GM10847 (cell line): ENCODE measurements around the gene PBLD.

Experiments
- POLR2A ChIP-seq: IDR thresholded peaks from 2 replicates; pipeline ENCODE4 v1.6.1; 2011; ENCODE audit not compliant: insufficient read length; ENCODE audit errors: extremely low read depth

The PBLD gene

DNA sequence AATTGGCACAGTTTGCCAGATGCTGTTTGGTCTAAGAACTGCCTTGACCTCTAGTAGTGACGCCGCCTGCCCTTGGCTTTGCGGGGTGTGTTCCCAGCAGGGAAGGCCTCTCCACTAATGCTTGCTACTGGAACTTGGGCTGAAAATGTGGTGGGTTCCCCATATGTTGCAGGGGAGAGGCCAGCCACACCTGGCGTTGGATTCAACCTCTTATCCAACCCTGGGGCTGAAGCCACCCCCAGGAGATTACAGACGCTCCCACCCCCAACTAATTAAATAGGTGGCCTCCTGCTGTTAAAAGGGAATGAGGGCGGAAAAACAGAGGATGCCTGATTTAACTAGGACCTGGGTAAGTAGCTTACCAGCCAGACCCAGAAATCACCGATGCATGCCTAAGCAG lies 81.6 kb downstream of the PBLD start:
- no peak for TF ChIP-seq POLR2A

DNA sequence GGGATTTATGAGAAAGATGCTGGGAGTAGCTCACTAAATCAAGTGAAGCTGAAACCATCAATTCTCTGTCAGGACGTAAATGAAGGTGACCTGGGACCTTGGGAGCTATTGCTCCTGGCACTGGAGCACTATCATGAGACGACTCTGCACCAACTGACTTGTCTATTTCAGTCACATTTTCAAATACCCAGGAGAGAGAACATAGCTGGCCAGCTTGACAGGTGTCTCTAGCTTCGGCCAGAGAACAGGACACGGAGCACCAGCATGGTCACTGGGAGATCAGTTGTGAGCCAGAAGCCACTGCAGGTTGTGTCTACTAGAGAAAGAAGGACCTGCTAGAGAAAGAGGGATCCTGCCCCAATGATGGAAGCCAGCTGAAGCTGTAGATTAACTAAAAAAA lies 83.4 kb downstream of the PBLD start:
- no peak for TF ChIP-seq POLR2A

DNA sequence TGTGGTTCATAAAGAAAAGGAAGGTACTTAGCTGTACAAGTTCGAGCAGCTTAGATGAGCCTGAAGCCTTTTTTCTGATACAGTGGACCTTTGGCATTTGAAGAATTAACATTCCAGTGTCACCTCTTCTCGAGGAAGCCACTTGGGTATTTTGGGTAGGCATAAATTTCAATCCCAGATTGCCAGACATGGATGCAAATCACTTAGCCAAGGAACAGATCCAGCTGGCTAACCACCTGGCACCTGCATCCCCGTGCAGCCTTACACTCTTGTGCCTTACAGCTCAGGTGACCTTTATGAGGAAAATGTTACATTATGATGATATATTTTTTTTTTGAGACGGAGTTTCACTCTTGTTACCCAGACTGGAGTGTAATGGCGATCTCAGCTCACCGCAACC lies 84.8 kb downstream of the PBLD start:
- no peak for TF ChIP-seq POLR2A

DNA sequence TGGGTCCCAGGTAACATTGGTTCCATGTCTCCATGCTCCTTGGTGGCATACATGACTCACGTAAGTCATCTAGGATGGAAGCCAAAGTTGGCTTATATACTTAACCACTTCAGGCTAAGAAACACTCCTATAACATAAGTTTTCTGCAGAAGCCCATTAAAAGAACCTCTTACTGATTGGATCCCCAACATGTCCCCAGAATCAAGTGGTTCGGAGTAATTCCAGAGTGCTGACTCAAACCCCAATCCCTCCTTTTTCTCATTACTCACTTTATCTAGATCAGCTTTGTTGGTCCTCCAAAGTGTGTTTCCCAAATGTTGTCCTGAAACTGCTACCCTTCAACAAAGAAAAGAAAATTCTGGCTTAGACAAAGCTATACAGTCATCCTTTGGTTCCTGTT lies 90.7 kb downstream of the PBLD start:
- TF ChIP-seq POLR2A: no peak

DNA sequence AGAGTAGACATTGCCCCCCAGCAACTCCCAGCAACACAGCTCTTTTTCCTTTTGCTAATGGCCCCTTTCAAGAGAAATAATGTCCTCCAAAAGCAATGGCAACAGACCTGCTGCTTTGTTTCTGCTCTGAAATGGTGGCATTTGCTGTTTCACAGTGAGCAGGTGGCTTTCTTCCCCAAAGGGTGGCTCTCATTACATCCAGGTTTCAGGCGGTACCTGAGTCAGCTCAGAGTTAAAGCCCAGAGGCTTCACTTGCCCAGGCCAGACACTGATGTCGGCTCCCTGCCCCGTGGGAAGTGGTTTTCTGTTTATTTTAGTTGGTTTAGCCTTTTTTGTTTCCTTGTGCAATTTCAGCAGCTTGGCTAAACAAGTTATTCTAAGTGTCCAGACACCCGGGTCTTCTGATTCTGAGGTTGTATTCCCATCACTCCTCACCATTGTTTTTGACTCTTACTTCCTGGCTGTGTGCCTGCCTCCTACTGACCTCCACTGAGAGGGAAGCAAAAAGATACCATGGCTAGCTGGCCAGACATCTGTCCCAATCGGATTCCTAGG lies 93.1 kb downstream of the PBLD start:
- TF ChIP-seq POLR2A: no peak

DNA sequence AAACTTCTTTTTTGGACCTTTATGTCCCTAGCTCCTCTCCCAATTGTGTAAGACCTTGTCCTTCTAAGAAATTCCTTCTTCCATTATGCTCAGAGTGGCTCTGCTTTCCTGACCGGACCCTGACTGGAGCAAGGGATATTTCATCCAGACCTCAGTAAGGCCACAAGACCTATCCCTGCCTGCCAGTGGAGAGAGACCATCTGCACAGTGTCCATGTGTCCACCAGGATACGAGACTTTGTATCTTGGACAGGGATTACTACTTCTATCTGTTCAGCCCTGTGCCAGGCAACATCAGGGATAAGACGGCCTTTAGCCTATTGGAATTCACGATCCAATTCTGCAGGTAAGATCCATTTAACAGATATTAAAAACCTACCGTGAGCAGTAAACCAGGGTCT lies 93.7 kb downstream of the PBLD start:
- TF ChIP-seq POLR2A: no peak

DNA sequence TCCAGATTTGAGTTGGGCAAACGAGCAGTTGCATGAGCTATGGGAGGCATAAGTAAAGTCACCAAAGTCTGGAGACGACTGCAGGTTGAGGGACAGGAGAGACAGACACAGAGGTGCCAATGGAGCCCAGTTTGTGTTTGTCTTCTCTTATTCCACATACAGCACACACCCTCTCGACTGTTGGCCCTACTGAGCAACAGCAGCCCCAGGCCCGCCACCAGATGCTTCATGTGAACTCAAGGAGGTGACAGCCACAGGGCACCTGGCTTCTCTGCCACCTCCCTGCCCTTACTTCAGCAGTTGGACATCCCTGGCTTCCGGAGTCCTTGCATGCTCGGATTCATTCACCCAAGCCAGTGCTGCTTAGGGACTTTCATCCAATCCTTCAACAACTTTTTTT lies 94.4 kb downstream of the PBLD start:
- no peak for TF ChIP-seq POLR2A

DNA sequence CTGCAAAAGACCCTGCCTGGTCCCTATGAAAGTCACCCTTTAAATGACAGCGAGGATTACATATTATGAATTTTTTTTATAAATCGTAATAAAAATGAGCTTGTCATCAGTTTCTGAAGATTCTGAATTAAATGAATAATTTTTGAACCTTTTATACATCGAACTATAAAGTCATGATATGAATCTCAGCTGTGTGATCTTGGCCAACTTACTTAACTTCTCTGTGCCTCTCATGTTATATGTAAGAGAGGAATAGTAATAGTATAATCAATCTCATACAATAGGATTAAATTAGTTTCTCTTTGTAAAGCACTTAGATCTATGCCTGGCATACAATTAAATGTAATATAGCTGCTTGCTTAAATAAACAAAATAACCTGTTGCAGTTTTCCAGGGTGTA lies 95.6 kb downstream of the PBLD start:
- TF ChIP-seq POLR2A: no peak

DNA sequence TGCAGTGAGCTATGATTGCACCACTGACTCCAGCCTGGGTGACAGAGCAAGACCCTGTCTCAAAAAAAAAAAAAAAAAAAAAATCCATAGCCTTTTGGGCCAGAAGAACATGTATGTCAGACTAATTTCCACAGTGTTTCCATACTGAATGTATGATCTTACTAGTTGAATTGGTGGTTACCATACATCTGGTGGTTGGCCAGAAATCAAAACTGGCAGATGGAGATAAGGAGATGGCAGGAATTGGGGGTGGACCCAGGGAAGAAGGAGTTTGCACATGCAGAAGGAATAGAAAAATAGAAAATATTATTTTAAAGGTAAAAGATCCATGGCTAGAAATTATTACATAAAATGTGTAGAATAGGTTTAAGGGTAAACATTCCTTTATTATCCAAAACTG lies 97.1 kb downstream of the PBLD start:
- no peak for TF ChIP-seq POLR2A

DNA sequence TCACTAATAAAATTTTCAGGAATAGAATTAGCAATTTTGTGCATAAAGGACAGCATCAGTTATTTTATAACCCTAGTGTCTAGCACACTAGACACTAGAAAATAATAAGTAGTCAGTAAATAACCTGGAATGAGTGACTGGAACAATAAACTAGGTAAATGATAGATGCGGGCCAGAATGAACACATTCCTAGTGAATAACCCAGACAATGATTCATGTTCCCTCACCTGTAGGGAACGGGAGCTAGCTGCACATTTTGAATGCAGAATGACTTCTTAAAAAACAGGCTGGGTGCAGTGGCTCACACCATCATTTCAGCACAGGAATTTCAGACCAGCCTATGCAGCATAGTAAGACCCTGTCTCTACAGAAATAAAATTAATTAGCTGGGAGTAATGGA lies 97.6 kb downstream of the PBLD start:
- TF ChIP-seq POLR2A: no peak

DNA sequence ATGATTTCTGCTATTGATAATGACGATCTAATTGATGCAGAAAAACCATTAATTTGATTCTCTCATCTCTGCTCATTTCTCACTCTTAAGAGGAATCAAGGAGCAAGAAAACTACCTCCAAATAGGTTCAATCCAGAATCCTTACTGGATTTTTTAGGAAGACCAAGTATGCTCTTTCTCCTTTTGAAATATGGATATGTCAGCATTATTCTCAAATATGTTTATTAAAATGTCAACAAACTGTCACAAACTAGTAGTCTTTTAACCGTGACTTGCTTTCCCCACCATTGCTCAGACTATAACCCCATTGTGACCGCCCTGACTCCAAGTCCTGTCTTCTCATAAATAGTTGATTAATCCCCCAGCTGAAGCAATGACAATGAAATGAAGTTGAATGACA lies 99.7 kb downstream of the PBLD start:
- no peak for TF ChIP-seq POLR2A
